ENCODE data around the gene RSPH3. TPM values are rescaled to one million over a fixed set of nuclear protein-coding genes. Genes with fewer than 3 reads are reported as not detected.
"Not testable (repeated sequence)": the region's sequence is repeated elsewhere in the genome, so short reads cannot be mapped to it uniquely, and the experiment has no call there.

The RSPH3 gene
- total and polyA plus RNA-seq, 4 donors = 1.7 to 4.6 (median 3.3) TPM

- H3K27me3 ChIP-seq (ENCODE audit: control insufficient read depth in 4 of 4, insufficient read depth in 4 of 4, low read length in 3 of 4) = no peaks in the 10 kb centered on the region
- TF ChIP-seq TAF1 (conservative IDR thresholded peaks at IDR 0.05) = no peak
- no peak for TF ChIP-seq MAX (IDR thresholded peaks at IDR 0.05)
- TF ChIP-seq HNF4A (conservative IDR thresholded peaks at IDR 0.05) = no peak
- no peak for TF ChIP-seq SP1 (IDR thresholded peaks at IDR 0.05)
- TF ChIP-seq ATF3 (IDR thresholded peaks at IDR 0.05) = no peak
- TF ChIP-seq, protein P1, sequence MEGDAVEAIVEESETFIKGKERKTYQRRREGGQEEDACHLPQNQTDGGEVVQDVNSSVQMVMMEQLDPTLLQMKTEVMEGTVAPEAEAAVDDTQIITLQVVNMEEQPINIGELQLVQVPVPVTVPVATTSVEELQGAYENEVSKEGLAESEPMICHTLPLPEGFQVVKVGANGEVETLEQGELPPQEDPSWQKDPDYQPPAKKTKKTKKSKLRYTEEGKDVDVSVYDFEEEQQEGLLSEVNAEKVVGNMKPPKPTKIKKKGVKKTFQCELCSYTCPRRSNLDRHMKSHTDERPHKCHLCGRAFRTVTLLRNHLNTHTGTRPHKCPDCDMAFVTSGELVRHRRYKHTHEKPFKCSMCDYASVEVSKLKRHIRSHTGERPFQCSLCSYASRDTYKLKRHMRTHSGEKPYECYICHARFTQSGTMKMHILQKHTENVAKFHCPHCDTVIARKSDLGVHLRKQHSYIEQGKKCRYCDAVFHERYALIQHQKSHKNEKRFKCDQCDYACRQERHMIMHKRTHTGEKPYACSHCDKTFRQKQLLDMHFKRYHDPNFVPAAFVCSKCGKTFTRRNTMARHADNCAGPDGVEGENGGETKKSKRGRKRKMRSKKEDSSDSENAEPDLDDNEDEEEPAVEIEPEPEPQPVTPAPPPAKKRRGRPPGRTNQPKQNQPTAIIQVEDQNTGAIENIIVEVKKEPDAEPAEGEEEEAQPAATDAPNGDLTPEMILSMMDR (IDR thresholded peaks at IDR 0.05; ENCODE audit: low read depth, low read length, missing input control) = no peak
- no peak for TF ChIP-seq GABPA (IDR thresholded peaks at IDR 0.05 in 1 of 2, conservative IDR thresholded peaks at IDR 0.05 in 1 of 2)
- no peak for TF ChIP-seq RAD21 (IDR thresholded peaks at IDR 0.05)
- TF ChIP-seq JUND (IDR thresholded peaks at IDR 0.05) = no peak
- TF ChIP-seq, protein P2, sequence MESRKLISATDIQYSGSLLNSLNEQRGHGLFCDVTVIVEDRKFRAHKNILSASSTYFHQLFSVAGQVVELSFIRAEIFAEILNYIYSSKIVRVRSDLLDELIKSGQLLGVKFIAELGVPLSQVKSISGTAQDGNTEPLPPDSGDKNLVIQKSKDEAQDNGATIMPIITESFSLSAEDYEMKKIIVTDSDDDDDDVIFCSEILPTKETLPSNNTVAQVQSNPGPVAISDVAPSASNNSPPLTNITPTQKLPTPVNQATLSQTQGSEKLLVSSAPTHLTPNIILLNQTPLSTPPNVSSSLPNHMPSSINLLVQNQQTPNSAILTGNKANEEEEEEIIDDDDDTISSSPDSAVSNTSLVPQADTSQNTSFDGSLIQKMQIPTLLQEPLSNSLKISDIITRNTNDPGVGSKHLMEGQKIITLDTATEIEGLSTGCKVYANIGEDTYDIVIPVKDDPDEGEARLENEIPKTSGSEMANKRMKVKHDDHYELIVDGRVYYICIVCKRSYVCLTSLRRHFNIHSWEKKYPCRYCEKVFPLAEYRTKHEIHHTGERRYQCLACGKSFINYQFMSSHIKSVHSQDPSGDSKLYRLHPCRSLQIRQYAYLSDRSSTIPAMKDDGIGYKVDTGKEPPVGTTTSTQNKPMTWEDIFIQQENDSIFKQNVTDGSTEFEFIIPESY (IDR thresholded peaks at IDR 0.05) = no peak
- TF ChIP-seq RXRA (IDR thresholded peaks at IDR 0.05) = no peak
- no peak for TF ChIP-seq NR2F2 (IDR thresholded peaks at IDR 0.05)
- TF ChIP-seq YY1 (IDR thresholded peaks at IDR 0.05) = no peak
- no peak for TF ChIP-seq FOXA2 (IDR thresholded peaks at IDR 0.05)
- no peak for TF ChIP-seq HNF4G (IDR thresholded peaks at IDR 0.05)
- no peak for TF ChIP-seq EGR1 (IDR thresholded peaks at IDR 0.05; ENCODE audit: low read depth in 2 of 2)
- no peak overlapping the region for H3K9ac ChIP-seq (ENCODE audit: low read depth in 1 of 2, low read length in 2 of 2)
- 95% methylated on average over 4 of the region's 4 CpGs for WGBS
- no peak for DNase-seq (ENCODE audit: low spot score)
- no peaks in the 10 kb centered on the region for H3K36me3 ChIP-seq (ENCODE audit: control insufficient read depth in 4 of 4, insufficient read depth in 3 of 4, low read depth in 1 of 4, low read length in 3 of 4)
- no peaks in the 10 kb centered on the region for H3K9me3 ChIP-seq (ENCODE audit: control insufficient read depth in 4 of 4, low read length in 3 of 4)
- H3K4me3 ChIP-seq (ENCODE audit: low read depth in 1 of 3, low read length in 3 of 3) = no peak overlapping the region
- H3K4me1 ChIP-seq (ENCODE audit: control insufficient read depth in 4 of 4, insufficient read depth in 4 of 4, low read length in 3 of 4) = peaks cover 0 to 4% (median 0%) of the 10 kb centered on the region in 4 donors
- no peak overlapping the region for H3K27ac ChIP-seq (ENCODE audit: low read depth in 1 of 2, low read length in 2 of 2)
These were observed 12.2 kb upstream of the RSPH3 start for GRCh38 chr6:159012201-159012600.

DNA sequence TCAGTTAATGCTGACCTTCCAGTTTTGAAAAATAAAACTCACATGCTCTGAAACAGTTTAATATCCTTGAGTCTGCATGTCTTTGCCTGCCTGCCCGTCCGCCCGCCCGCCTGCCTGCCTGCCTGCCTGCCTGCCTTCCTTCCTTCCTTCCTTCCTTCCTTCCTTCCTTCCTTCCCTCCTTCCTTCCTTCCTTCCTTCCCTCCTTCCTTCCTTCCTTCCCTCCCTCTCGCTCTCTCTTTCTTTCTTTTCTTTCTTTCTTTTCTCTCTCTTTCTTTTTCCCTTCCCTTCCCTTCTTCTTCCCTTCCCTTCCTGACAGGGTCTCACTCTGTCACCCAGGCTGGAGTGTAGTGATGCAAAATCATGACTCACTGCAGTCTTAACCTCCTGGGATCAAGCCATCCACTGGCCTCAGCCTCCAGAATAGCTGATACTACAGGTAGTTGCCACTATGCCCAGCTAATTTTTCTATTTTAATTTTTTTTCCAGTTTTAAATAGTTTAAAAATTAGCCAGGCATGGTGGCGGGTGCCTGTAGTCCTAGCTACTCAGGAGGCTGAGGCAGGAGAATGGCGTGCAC lies 10.1 kb upstream of the RSPH3 start:
- DNase-seq (ENCODE audit: low spot score); H3K9me3 ChIP-seq (ENCODE audit: control insufficient read depth in 4 of 4, low read length in 3 of 4); H3K27ac ChIP-seq (ENCODE audit: low read depth in 1 of 2, low read length in 2 of 2); H3K4me1 ChIP-seq (ENCODE audit: control insufficient read depth in 4 of 4, insufficient read depth in 4 of 4, low read length in 3 of 4); H3K9ac ChIP-seq (ENCODE audit: low read depth in 1 of 2, low read length in 2 of 2); H3K4me3 ChIP-seq (ENCODE audit: low read depth in 1 of 3, low read length in 3 of 3); H3K36me3 ChIP-seq (ENCODE audit: control insufficient read depth in 4 of 4, insufficient read depth in 3 of 4, low read depth in 1 of 4, low read length in 3 of 4); H3K27me3 ChIP-seq (ENCODE audit: control insufficient read depth in 4 of 4, insufficient read depth in 4 of 4, low read length in 3 of 4): not testable (repeated sequence)
- 70% methylated on average over 7 of the region's 7 CpGs for WGBS

Data from liver (tissue), 9 donors.